Activated CD4-positive, CD25-positive, alpha-beta regulatory T cell (primary cell): Measurements from ENCODE around the gene THAP9.
"Not testable (repeated sequence)": the region's sequence is repeated elsewhere in the genome, so short reads cannot be mapped to it uniquely, and the experiment has no call there.

Experiments used
- DNase-seq, 4 experiments: peaks; one replicate each; lab custom pipeline; 2025; lab: John Stamatoyannopoulos, UW

THAP9 gene

GRCh38 chr4:82896755-82897154 lies 3.8 kb upstream of the THAP9 start:
- DNase-seq, result no peak

DNA sequence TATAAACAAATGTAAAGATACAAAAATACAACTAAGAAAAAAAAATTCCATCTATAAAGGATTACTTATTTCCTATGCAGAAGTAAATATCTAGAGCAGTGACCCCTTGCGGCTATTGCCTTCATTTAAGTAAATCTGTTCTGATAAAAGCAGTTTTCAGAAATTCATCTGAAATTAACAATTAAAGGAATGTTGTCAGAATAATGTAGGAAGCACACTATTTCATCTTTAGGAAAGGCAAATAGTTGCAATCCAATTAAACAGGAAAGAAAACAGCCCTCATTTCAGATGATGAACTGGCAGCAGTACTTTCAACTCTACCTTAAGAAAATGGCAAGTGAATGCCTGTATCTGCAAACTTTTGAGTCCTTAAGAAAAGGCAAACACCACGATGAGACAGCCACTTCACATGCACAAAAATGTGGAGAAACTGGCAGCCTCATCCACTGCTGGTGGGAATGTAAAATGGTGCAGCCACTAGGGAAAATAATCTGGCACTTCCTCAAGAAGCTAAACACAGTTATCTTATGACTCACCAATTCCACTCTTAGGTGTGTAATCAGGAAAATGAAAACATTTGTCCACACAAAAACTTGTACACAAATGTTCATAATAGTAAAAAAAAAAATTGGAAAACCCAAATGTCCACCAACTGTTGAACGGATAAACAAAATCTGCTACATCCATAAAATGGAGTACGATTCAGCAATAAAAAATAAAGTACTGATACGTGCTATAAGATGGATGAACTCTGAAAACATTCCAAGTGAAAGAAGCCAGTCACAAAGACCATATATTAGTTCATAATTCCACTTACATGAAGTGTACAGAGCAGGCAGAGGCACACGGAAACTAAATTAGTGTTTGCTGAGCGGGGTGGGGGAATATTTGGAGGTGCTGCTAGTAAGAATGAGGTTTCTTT lies 2.0 kb upstream of the THAP9 start:
- DNase-seq, result no peak

- DNase-seq, result no peak
These were observed 1.0 kb upstream of the THAP9 start for GRCh38 chr4:82899374-82900065.

DNA sequence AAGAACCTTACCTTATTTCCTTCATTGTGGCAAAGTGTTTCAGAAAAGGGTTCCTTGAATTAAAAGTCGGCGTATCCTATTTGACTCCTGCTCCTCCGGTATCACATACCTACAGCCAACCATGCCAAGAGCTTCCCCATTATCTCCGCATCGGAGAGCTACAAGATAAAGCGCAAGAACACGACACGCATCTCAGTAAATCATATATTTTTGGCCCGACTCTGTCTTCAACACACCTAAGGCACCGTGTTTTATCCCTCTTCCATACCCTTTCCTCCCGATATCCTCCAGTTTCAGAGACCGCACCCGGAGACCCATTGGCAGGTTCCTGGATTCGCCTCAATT lies 497 bp upstream of the THAP9 start:
- no peak for DNase-seq

- DNase-seq, result no peak
These were observed 716 bp downstream of the THAP9 start for GRCh38 chr4:82901183-82901718.

GRCh38 chr4:82903737-82904136 lies 3.2 kb downstream of the THAP9 start:
- no peak for DNase-seq

- peak in 2 of 4 experiments; percentile 3 to 15 for DNase-seq
These were observed 4.7 kb downstream of the THAP9 start for GRCh38 chr4:82905205-82905604.

GRCh38 chr4:82906469-82906868 lies 5.9 kb downstream of the THAP9 start:
- no peak for DNase-seq

DNA sequence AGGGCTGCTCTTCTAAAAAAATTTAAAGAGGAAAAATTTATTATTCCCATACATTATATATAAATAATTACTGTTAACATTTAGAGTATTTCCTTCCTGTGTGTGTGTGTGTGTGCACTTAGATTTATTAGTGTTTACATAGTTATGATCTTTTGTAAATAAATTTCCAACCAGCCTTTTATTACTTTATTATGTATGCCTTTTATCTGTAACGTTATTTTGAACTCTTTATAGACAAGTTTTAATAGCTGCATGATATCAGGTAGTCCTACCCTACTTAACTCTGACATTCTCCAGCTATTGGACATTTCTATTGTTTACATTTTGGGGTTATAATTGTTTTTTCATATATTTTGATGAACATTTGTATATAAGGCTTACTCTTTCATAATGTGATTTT lies 8.8 kb downstream of the THAP9 start:
- no peak for DNase-seq

- DNase-seq, result no peak
These were observed 12.8 kb downstream of the THAP9 start for GRCh38 chr4:82913305-82913704.

- not testable (repeated sequence) for DNase-seq
These were observed 13.4 kb downstream of the THAP9 start for GRCh38 chr4:82913968-82914367.

DNA sequence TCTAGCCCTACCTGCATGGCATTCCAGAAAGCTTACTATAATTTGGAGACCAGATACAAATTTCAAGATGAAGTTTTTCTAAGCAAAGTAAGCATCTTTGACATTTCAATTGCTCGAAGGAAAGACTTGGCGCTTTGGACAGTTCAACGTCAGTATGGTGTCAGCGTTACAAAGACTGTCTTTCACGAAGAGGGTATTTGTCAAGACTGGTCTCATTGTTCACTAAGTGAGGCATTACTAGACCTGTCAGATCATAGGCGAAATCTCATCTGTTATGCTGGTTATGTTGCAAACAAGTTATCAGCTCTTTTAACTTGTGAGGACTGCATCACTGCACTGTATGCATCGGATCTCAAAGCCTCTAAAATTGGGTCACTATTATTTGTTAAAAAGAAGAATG lies 17.6 kb downstream of the THAP9 start:
- DNase-seq, result no peak

DNA sequence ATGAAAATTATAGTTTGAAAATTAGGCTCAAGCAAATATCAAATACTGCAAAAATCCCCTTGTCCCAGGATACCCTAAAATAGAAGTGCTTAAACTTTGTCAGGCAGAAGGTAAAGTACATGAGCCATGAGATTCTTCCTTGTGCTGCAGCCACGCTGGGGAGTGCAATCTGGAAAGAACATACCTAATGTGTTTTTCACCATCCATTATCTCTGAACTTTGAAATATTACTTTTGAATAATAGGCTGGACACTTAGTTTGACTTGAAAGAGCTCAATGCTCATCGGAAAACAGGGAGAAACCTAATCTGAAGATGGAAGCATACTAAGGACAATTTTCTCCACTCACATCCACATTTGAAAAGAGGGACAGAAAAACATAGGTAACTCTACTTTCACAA lies 18.9 kb downstream of the THAP9 start:
- DNase-seq, result no peak

GRCh38 chr4:82921795-82922194 lies 21.3 kb downstream of the THAP9 start:
- DNase-seq, result no peak

- no peak for DNase-seq
These were observed 30.6 kb downstream of the THAP9 start for GRCh38 chr4:82930848-82931755.

GRCh38 chr4:82934441-82934840 lies 33.9 kb downstream of the THAP9 start:
- no peak for DNase-seq

GRCh38 chr4:82939414-82939813 lies 38.9 kb downstream of the THAP9 start:
- no peak for DNase-seq

GRCh38 chr4:82947498-82947897 lies 47.0 kb downstream of the THAP9 start:
- no peak for DNase-seq

DNA sequence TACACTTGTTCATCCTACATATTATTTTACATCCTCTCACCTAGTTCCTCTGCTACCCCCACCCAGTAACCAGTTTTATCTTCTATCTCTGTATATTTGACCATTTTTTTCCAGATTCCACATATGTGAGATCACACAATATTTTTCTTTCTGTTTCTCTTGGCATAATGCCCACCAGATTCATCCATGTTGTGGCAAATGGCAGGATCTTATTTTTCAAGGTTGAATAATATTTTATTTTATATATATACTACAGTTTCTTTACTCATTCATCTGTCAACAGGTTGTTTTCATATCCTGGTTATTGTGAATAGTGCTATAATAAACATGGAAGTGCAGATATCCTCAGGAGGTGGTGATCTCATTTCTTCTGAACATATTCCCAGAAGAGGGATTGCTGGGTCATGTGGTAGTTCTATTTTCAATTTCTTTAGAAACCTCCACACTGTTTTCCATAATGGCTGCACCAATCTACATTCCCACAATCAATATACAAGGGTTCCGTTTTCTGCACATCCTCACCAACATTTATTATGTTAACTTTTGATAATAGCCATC lies 48.2 kb downstream of the THAP9 start:
- no peak for DNase-seq

GRCh38 chr4:82951196-82951595 lies 50.7 kb downstream of the THAP9 start:
- no peak for DNase-seq

DNA sequence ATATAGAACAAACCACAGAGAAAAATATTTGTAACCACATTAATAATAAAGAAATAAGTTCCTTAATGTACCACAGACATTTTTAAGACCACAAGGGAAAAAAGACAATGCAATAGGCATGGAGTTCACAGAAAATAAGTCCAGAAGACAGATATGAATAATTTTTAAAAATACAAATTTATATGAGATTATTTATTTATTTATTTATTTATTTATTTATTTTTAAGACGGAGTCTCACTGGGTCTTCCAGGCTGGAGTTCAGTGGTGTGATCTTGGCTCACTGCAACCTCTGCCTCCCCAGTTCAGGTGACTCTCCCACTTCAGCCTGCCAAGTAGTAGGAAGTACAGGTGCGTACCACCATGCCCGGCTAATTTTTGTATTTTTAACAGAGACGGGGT lies 53.7 kb downstream of the THAP9 start:
- DNase-seq, result no peak

DNA sequence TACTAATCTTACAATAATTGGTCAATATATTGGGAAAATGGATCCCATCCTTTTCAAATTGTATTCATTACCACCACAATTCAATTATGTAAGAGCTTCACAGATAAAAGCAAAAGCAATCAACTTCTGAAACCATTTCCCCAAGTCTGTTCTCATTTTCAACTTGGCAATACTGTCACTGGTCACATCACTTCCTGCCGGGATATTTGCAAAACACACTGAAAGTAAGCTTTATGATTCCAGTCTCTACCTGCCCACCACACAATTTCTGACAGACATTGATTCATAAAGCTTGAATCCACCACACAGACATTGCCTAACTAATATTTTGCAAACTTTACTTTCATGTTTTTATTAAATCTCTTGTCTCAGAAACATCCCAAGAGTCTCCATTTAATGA lies 56.5 kb downstream of the THAP9 start:
- no peak for DNase-seq
